Keratinocyte (primary cell): Measurements from ENCODE around the gene MRPL40. TPM values are rescaled to one million over a fixed set of nuclear protein-coding genes. Genes with fewer than 3 reads are reported as not detected.

Experiments
- DNase-seq: peaks from one replicate; pipeline ENCODE4 v3.0.0-alpha.2; 2011; ENCODE audit warnings: low read depth, missing footprints, low spot score
- FAIRE-seq: peaks from 2 replicates; lab custom pipeline; 2011; peaks lifted over from hg19 to GRCh38; lab: Jason Lieb, UNC
- H2AFZ ChIP-seq: 2 replicates; pipeline ENCODE4 v1.6.0; 2012; ENCODE audit warnings: low read length, control low read depth, inconsistent platforms; ENCODE audit not compliant: control insufficient read depth
- H3K27ac ChIP-seq: 2 replicates; pipeline ENCODE4 v1.5.1; 2011; ENCODE audit warnings: low read length; ENCODE audit not compliant: control insufficient read depth, insufficient read depth
- H3K27me3 ChIP-seq: 3 replicates; pipeline ENCODE4 v1.6.0; 2011; ENCODE audit warnings: low read length; ENCODE audit not compliant: control insufficient read depth, insufficient read depth; ENCODE audit errors: extremely low read depth
- H3K36me3 ChIP-seq, 2 experiments: 2 replicates in 1 of 2; 3 replicates in 1 of 2; pipeline ENCODE4 v1.5.1; 2011; ENCODE audit warnings: low read length in 2 of 2, mild to moderate bottlenecking in 1 of 2; ENCODE audit not compliant: control insufficient read depth in 2 of 2, insufficient read depth in 2 of 2; ENCODE audit errors: extremely low read depth in 1 of 2
- H3K4me1 ChIP-seq: 3 replicates; pipeline ENCODE4 v1.5.1; 2011; ENCODE audit warnings: low read length; ENCODE audit not compliant: control insufficient read depth, insufficient read depth; ENCODE audit errors: extremely low read depth
- H3K4me2 ChIP-seq: 3 replicates; pipeline ENCODE4 v1.6.0; 2011; ENCODE audit warnings: low read depth, low read length; ENCODE audit not compliant: control insufficient read depth, insufficient read depth; ENCODE audit errors: extremely low read depth
- H3K4me3 ChIP-seq, 3 experiments: fragments of 200-600 bp in 1 of 3; sonication (generic) in 1 of 3; 2 replicates in 2 of 3; 3 replicates in 1 of 3; pipeline ENCODE4 v1.5.1; 2011 to 2016; ENCODE audit warnings: low read length in 3 of 3, mild to moderate bottlenecking in 3 of 3, control low read depth in 2 of 3, inconsistent platforms in 1 of 3, low read depth in 1 of 3, mixed read lengths in 1 of 3, mixed run types in 1 of 3, moderate library complexity in 1 of 3; ENCODE audit not compliant: control insufficient read depth in 2 of 3, insufficient read depth in 2 of 3; ENCODE audit errors: extremely low read depth in 1 of 3
- H3K79me2 ChIP-seq: 2 replicates; pipeline ENCODE4 v1.6.0; 2012; ENCODE audit warnings: low read length; ENCODE audit not compliant: control insufficient read depth, insufficient read depth
- H3K9ac ChIP-seq: 3 replicates; pipeline ENCODE4 v1.6.0; 2011; ENCODE audit warnings: low read length; ENCODE audit not compliant: control insufficient read depth, insufficient read depth; ENCODE audit errors: extremely low read depth
- H3K9me1 ChIP-seq: 3 replicates; pipeline ENCODE4 v1.6.0; 2011; ENCODE audit warnings: low read length; ENCODE audit not compliant: control insufficient read depth, insufficient read depth; ENCODE audit errors: extremely low read depth
- H3K9me3 ChIP-seq: 2 replicates; pipeline ENCODE4 v1.5.1; 2012; ENCODE audit warnings: low read depth, low read length; ENCODE audit not compliant: control insufficient read depth
- H4K20me1 ChIP-seq: 3 replicates; pipeline ENCODE4 v1.6.0; 2011; ENCODE audit warnings: low read length; ENCODE audit not compliant: control insufficient read depth, insufficient read depth; ENCODE audit errors: extremely low read depth
- EZH2 ChIP-seq: IDR thresholded peaks from one replicate; pipeline ENCODE4 v1.6.1; 2012; ENCODE audit warnings: inconsistent platforms, mild to moderate bottlenecking, low read length, moderate library complexity
- dilution Hi-C: fragments of 300-500 bp; cut with MboI; formaldehyde crosslinking; loops from one replicate; pipeline ENCODE4 v1.7.0; 2020; ENCODE audit warnings: low sequenced_read_pairs; ENCODE audit not compliant: extremely low pct_ligation_motif_present
- polyA plus RNA-seq, 5 experiments: library from polyadenylated mRNA; depleted of rRNA in 3 of 5; stranded (reverse) in 3 of 5; stranded (forward) in 1 of 5; unstranded in 1 of 5; fragments of >200 nt; gene quantifications; 1 replicate in 1 of 5; 2 replicates in 3 of 5; 3 replicates in 1 of 5; pipeline versions ENCODE4 v1.2.1 to v1.2.3, GENCODE V29; 2011 to 2012; ENCODE audit warnings: missing spikeins in 2 of 5, low read depth in 1 of 5, low replicate concordance in 1 of 5
- TF ChIP-seq, protein P1 (sequence below), 3 experiments: IDR thresholded peaks in 1 of 3; conservative IDR thresholded peaks in 1 of 3; optimal IDR thresholded peaks in 1 of 3; 2 replicates in 2 of 3; 3 replicates in 1 of 3; pipeline versions ENCODE3 to v1.5.1; 2011; ENCODE audit warnings: low read length in 3 of 3, mild to moderate bottlenecking in 3 of 3, moderate library complexity in 2 of 3, control low read depth in 1 of 3, inconsistent platforms in 1 of 3; ENCODE audit not compliant: insufficient read depth in 2 of 3; ENCODE audit errors: extremely low read depth in 1 of 3

The MRPL40 gene
- polyA plus RNA-seq, 1 donor (not counting 4 experiments of a cell fraction or from before 2014, with no cell fraction given): 46.3 TPM

DNA sequence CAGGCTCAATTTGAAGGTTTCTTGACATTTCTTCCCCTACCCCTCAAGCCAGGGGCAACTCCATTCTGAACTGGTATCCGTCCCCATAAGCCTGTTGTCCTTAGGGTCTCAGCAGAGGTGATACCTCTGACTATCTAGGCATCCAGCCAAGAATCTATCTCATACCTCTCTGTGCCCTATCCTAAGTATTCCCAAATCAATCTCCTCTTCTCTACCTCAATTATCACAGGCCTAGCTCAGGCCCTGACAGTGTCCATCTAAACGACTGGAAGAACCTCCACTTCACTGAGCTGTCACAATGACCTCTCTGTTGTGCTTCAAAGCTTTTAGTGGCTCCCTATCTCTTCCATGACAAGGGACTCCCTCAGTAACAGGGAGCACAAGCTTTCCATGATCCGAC is 27.7 kb upstream of the MRPL40 start:
- Histone ChIP-seq H3K36me3 (peaks cover 33 to 36% of the 10 kb centered on the region in 2 experiments), H3K4me2 (no peak overlapping the region), H3K9ac (no peak overlapping the region), H3K9me3 (no peaks in the 10 kb centered on the region), H3K79me2 (no peaks in the 10 kb centered on the region), H3K9me1 (no peaks in the 10 kb centered on the region), H3K27ac (no peak overlapping the region), H3K4me1 (no peaks in the 10 kb centered on the region), H3K27me3 (no peaks in the 10 kb centered on the region), H4K20me1 (peaks cover 2% of the 10 kb centered on the region), H3K4me3 (no peak overlapping the region), H2AFZ (no peak overlapping the region)
- TF ChIP-seq, protein P1, sequence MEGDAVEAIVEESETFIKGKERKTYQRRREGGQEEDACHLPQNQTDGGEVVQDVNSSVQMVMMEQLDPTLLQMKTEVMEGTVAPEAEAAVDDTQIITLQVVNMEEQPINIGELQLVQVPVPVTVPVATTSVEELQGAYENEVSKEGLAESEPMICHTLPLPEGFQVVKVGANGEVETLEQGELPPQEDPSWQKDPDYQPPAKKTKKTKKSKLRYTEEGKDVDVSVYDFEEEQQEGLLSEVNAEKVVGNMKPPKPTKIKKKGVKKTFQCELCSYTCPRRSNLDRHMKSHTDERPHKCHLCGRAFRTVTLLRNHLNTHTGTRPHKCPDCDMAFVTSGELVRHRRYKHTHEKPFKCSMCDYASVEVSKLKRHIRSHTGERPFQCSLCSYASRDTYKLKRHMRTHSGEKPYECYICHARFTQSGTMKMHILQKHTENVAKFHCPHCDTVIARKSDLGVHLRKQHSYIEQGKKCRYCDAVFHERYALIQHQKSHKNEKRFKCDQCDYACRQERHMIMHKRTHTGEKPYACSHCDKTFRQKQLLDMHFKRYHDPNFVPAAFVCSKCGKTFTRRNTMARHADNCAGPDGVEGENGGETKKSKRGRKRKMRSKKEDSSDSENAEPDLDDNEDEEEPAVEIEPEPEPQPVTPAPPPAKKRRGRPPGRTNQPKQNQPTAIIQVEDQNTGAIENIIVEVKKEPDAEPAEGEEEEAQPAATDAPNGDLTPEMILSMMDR (optimal IDR thresholded peaks at IDR 0.05 in 1 of 3, IDR thresholded peaks at IDR 0.05 in 1 of 3, conservative IDR thresholded peaks at IDR 0.05 in 1 of 3; ENCODE audit: extremely low read depth in 1 of 3, insufficient read depth in 2 of 3, low read length in 3 of 3): no peak
- TF ChIP-seq EZH2: no peak
- dilution Hi-C loops: no loop called here
- no peak for FAIRE-seq
- DNase-seq: no peak

DNA sequence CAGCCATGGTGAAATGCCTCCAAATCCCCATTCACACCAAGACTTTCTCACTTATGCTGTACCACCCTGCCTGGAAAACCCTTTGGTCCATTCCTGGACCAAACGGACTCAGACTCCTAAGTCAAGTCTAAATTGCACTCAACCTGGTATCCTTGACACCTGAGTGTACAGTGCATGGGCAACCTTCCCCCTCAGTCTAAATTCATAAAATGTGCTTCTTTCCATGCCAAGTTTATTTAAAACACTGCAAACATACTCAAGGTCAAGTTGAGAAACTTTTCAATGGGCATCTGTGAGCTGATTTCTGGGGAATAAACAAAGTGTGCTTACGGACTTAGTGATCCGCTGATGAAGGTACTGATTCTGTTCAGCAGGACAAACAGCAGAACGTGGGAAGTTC is 27.2 kb upstream of the MRPL40 start:
- Histone ChIP-seq H3K4me3 (no peak overlapping the region), H3K9me3 (no peaks in the 10 kb centered on the region), H3K4me2 (no peak overlapping the region), H3K4me1 (no peaks in the 10 kb centered on the region), H3K9me1 (no peaks in the 10 kb centered on the region), H3K79me2 (no peaks in the 10 kb centered on the region), H2AFZ (no peak overlapping the region), H3K36me3 (peaks cover 35 to 40% of the 10 kb centered on the region in 2 experiments), H3K27ac (no peak overlapping the region), H3K27me3 (no peaks in the 10 kb centered on the region), H3K9ac (no peak overlapping the region), H4K20me1 (peaks cover 2% of the 10 kb centered on the region)
- no peak for FAIRE-seq
- TF ChIP-seq, protein P1 (optimal IDR thresholded peaks at IDR 0.05 in 1 of 3, IDR thresholded peaks at IDR 0.05 in 1 of 3, conservative IDR thresholded peaks at IDR 0.05 in 1 of 3; ENCODE audit: extremely low read depth in 1 of 3, insufficient read depth in 2 of 3, low read length in 3 of 3): no peak
- no peak for TF ChIP-seq EZH2
- no peak for DNase-seq
- dilution Hi-C loops: no loop called here
